ENCODE data around the gene CDH7.

Gene CDH7

GRCh38 chr18:65786474-65786873 is 35.7 kb downstream of the CDH7 start:
- TF ChIP-seq POLR2AphosphoS5 (IDR thresholded peaks at IDR 0.05; ENCODE audit: low read depth, low read length) (no peak), POLR2A (IDR thresholded peaks at IDR 0.05; ENCODE audit: low read depth, low read length) (no peak), TAF1 (IDR thresholded peaks at IDR 0.05; ENCODE audit: borderline replicate concordance, low read depth, low read length) (no peak)
- FAIRE-seq (no peak), DNase-seq (ENCODE audit: insufficient read length) (no peak)

- FAIRE-seq = no peak
- DNase-seq (ENCODE audit: insufficient read length) = no peak
Measured at GRCh38 chr18:65788373-65788772, 37.6 kb downstream of the CDH7 start.

DNA sequence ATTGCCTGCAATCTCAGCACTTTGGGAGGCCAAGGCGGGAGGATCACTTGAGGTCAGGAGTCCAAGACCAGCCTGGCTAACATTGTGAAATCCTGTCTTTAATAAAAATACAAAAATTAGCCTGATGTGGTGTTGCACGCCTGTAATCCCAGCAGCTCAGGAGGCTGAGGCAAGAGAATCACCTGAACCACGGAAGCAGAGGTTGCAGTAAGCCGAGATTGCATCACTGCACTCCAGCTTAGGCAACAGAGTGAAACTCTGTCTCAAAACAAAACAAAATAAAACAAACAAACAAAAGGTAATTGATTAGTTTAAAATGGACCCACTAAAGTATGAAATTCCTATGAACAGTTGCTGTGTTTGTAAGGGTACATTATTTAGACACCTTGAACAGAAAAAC is 39.8 kb downstream of the CDH7 start:
- TF ChIP-seq POLR2AphosphoS5 (IDR thresholded peaks at IDR 0.05; ENCODE audit: low read depth, low read length) (no peak), TAF1 (IDR thresholded peaks at IDR 0.05; ENCODE audit: borderline replicate concordance, low read depth, low read length) (no peak), POLR2A (IDR thresholded peaks at IDR 0.05; ENCODE audit: low read depth, low read length) (no peak)
- DNase-seq (ENCODE audit: insufficient read length) (no peak), FAIRE-seq (no peak)

More at GRCh38 chr18:65788373-65788772, 37.6 kb downstream of the CDH7 start:
- TF ChIP-seq TAF1 (IDR thresholded peaks at IDR 0.05; ENCODE audit: borderline replicate concordance, low read depth, low read length) (no peak), POLR2AphosphoS5 (IDR thresholded peaks at IDR 0.05; ENCODE audit: low read depth, low read length) (no peak), POLR2A (IDR thresholded peaks at IDR 0.05; ENCODE audit: low read depth, low read length) (no peak)

DNA sequence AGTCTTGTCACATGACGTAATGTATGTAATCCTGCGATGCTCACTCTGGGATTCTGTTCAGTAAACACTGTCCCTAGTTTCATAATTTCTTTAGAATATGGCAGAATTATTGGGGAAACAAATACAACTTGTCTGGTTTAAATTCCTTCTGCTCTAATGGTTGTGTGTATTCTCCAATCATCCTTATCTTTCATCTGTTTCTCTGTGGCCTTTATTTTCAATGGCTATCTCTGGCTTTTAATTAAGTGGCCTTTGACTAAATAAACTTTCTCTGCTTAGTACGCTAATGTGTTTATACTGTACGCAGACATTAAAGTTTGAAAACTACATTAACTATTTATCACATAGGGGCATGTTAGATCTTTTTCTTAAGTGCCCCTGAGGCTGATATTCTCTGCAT is 40.9 kb downstream of the CDH7 start:
- DNase-seq (ENCODE audit: insufficient read length) = no peak
- TF ChIP-seq TAF1 (IDR thresholded peaks at IDR 0.05; ENCODE audit: borderline replicate concordance, low read depth, low read length) = no peak
- TF ChIP-seq POLR2A (IDR thresholded peaks at IDR 0.05; ENCODE audit: low read depth, low read length) = no peak
- FAIRE-seq = no peak

DNA sequence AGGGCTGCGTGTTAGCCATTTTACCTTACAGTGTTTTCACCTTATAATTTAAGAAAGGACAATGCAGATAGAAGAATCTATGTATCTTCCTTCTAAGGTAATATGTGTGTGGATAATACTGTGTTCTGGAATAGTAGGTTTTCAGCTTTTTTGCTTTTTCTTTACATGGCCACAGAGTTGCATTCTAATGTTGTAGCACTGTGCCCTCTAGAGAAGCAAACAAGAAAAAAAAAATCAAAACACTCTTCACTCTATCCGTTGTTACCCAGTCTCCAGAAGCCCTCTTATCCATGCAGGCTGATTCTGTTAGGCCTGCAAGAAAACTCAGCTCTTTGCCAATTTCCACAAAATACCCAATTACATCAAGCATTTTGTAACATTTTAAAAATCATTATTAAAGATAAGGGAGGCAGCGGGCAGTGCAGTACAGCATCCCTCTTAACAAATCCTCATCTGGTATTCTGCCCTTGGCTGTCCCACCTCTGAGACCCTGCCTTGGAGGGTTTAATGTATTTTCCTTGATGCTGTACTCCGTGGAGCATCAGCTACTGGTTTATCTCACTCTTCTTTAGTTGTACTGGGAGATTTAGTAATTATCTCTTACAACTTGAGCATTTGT is 41.8 kb downstream of the CDH7 start:
- DNase-seq (ENCODE audit: insufficient read length) = no peak
- no peak for FAIRE-seq
- TF ChIP-seq POLR2A (IDR thresholded peaks at IDR 0.05; ENCODE audit: low read depth, low read length) (no peak), TAF1 (IDR thresholded peaks at IDR 0.05; ENCODE audit: borderline replicate concordance, low read depth, low read length) (no peak), POLR2AphosphoS5 (IDR thresholded peaks at IDR 0.05; ENCODE audit: low read depth, low read length) (no peak)

DNA sequence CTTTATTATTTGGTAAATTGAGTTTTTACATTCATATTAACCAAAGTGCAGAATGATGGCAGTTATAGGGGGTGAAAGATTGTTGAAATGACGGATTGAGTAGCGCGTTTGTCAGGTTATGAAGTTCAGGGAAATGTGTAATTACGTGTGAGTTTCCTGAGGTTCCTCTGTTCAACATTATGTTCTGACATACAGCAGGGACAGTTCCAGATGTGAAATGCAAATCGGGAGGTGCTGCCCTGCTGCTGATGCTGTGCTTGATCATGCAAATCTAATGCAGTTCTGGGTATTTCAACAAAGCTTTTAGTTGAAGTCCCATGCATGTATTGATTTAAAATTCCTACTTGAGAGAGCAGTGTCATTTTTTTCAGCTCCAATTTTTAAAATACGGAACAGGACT is 57.9 kb downstream of the CDH7 start:
- DNase-seq (ENCODE audit: insufficient read length) = no peak
- no peak for FAIRE-seq
- no peak for TF ChIP-seq POLR2A (IDR thresholded peaks at IDR 0.05; ENCODE audit: low read depth, low read length)
- no peak for TF ChIP-seq TAF1 (IDR thresholded peaks at IDR 0.05; ENCODE audit: borderline replicate concordance, low read depth, low read length)
- no peak for TF ChIP-seq POLR2AphosphoS5 (IDR thresholded peaks at IDR 0.05; ENCODE audit: low read depth, low read length)

GRCh38 chr18:65811307-65811706 is 60.5 kb downstream of the CDH7 start:
- DNase-seq (ENCODE audit: insufficient read length) = no peak
- FAIRE-seq = no peak
- no peak for TF ChIP-seq POLR2AphosphoS5 (IDR thresholded peaks at IDR 0.05; ENCODE audit: low read depth, low read length)
- TF ChIP-seq TAF1 (IDR thresholded peaks at IDR 0.05; ENCODE audit: borderline replicate concordance, low read depth, low read length) = no peak
- TF ChIP-seq POLR2A (IDR thresholded peaks at IDR 0.05; ENCODE audit: low read depth, low read length) = no peak

- no peak for TF ChIP-seq TAF1 (IDR thresholded peaks at IDR 0.05; ENCODE audit: borderline replicate concordance, low read depth, low read length)
- TF ChIP-seq POLR2AphosphoS5 (IDR thresholded peaks at IDR 0.05; ENCODE audit: low read depth, low read length) = no peak
- TF ChIP-seq POLR2A (IDR thresholded peaks at IDR 0.05; ENCODE audit: low read depth, low read length) = no peak
- FAIRE-seq = no peak
- no peak for DNase-seq (ENCODE audit: insufficient read length)
Measured at GRCh38 chr18:65815506-65815905, 64.7 kb downstream of the CDH7 start.

DNA sequence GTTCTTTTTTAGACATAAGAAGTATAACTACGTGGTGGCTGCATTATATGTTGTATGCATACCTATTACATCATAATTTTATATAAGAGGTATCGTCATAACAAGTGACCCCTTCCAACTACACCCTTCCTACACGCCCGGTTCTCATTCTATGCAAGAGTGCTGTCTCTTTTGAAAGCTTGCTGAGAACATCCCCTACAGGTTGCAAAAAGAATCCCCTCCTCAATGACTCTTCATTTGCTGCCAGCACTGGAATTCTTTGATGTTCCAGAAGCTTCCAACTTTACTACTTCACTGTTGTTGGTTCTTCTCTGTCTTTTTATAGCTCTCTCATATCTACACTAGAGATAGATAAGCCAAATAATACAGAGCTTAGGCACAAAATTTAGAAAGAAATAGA is 66.4 kb downstream of the CDH7 start:
- FAIRE-seq (no peak), DNase-seq (ENCODE audit: insufficient read length) (no peak)
- TF ChIP-seq TAF1 (IDR thresholded peaks at IDR 0.05; ENCODE audit: borderline replicate concordance, low read depth, low read length) = no peak
- no peak for TF ChIP-seq POLR2A (IDR thresholded peaks at IDR 0.05; ENCODE audit: low read depth, low read length)
- TF ChIP-seq POLR2AphosphoS5 (IDR thresholded peaks at IDR 0.05; ENCODE audit: low read depth, low read length) = no peak

DNA sequence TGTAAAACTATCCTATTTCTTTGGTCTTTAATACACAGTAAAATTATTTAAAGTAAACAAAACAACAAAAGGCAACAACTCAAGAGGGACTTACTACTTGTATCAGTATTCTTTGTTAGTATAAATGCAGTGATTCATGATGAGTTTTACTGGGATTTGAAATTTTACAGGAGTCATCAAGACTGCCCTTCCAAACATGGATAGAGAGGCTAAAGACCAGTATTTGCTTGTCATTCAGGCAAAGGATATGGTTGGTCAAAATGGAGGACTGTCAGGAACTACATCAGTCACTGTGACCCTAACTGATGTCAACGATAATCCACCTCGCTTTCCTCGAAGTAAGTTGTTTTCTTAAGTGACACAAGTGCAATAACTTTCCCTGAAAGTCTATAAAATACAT is 71.1 kb downstream of the CDH7 start:
- TF ChIP-seq POLR2AphosphoS5 (IDR thresholded peaks at IDR 0.05; ENCODE audit: low read depth, low read length) = no peak
- no peak for TF ChIP-seq TAF1 (IDR thresholded peaks at IDR 0.05; ENCODE audit: borderline replicate concordance, low read depth, low read length)
- no peak for FAIRE-seq
- DNase-seq (ENCODE audit: insufficient read length) = no peak

- no peak for TF ChIP-seq POLR2AphosphoS5 (IDR thresholded peaks at IDR 0.05; ENCODE audit: low read depth, low read length)
- no peak for TF ChIP-seq POLR2A (IDR thresholded peaks at IDR 0.05; ENCODE audit: low read depth, low read length)
- no peak for TF ChIP-seq TAF1 (IDR thresholded peaks at IDR 0.05; ENCODE audit: borderline replicate concordance, low read depth, low read length)
- FAIRE-seq = no peak
- no peak for DNase-seq (ENCODE audit: insufficient read length)
Measured at GRCh38 chr18:65822826-65823225, 72.0 kb downstream of the CDH7 start.

GRCh38 chr18:65827444-65827843 is 76.6 kb downstream of the CDH7 start:
- TF ChIP-seq POLR2AphosphoS5 (IDR thresholded peaks at IDR 0.05; ENCODE audit: low read depth, low read length) (no peak), TAF1 (IDR thresholded peaks at IDR 0.05; ENCODE audit: borderline replicate concordance, low read depth, low read length) (no peak), POLR2A (IDR thresholded peaks at IDR 0.05; ENCODE audit: low read depth, low read length) (no peak)
- FAIRE-seq = no peak
- DNase-seq (ENCODE audit: insufficient read length) = no peak

DNA sequence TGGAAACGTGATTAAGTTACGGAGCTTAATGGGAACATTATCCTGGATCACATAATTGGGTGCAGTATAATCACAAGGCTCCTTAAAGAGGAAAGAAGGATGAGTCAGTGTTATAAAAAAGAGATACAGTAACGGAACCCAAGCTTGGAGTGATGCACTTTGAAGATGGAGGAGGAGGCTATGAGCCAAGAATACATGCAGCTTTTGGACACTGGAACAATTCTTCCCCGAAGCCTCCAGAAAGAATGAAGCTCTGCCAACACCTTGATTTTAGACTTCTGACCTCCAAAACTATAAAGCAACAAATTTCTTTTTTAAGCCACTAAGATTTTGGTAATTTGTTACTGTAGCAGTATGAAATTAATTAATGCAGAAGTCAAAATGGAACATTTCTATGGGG is 85.1 kb downstream of the CDH7 start:
- TF ChIP-seq POLR2AphosphoS5 (IDR thresholded peaks at IDR 0.05; ENCODE audit: low read depth, low read length) = no peak
- TF ChIP-seq TAF1 (IDR thresholded peaks at IDR 0.05; ENCODE audit: borderline replicate concordance, low read depth, low read length) = no peak
- no peak for TF ChIP-seq POLR2A (IDR thresholded peaks at IDR 0.05; ENCODE audit: low read depth, low read length)
- DNase-seq (ENCODE audit: insufficient read length) (no peak), FAIRE-seq (no peak)
